ENCODE data around the gene ENGASE. TPM values are rescaled to one million over a fixed set of nuclear protein-coding genes. Genes with fewer than 3 reads are reported as not detected.

The ENGASE gene
- total and polyA plus RNA-seq, 2 donors (not counting 1 experiment from before 2014, with no cell fraction given) = 92.1 to 122 TPM

GRCh38 chr17:79094261-79094660, 19.6 kb downstream of the ENGASE start:
- Mint-ChIP-seq H3K4me1 (peaks cover 4% of the 10 kb centered on the region), H3K4me3 (no peak overlapping the region), H3K27ac (no peak overlapping the region), H3K9me3 (ENCODE audit: insufficient read depth) (no peaks in the 10 kb centered on the region), H3K27me3 (peaks cover 28% of the 10 kb centered on the region)
- Histone ChIP-seq H3K36me3 (replicated peaks in 1 of 2; ENCODE audit: control extremely low read depth in 1 of 2, control insufficient read depth in 1 of 2, extremely low read depth in 1 of 2, insufficient read depth in 2 of 2, low read length in 1 of 2) (no peaks in the 10 kb centered on the region), H3K27ac (ENCODE audit: low read length in 2 of 2) (no peak overlapping the region), H3K79me2 (ENCODE audit: control insufficient read depth, insufficient read depth, low read length) (no peaks in the 10 kb centered on the region), H3K4me3 (ENCODE audit: control extremely low read depth in 1 of 5, extremely low read depth in 1 of 5, insufficient read depth in 1 of 5, low read depth in 2 of 5, low read length in 4 of 5) (no peak overlapping the region), H2AFZ (ENCODE audit: insufficient read depth, low read depth, low read length, poor library complexity, severe bottlenecking) (no peak overlapping the region), H3K27me3 (replicated peaks in 1 of 4; ENCODE audit: control extremely low read depth in 1 of 4, control insufficient read depth in 3 of 4, insufficient read depth in 4 of 4, low read length in 3 of 4) (peaks cover 0 to 38% (median 10%) of the 10 kb centered on the region in 4 experiments), H4K20me1 (ENCODE audit: control insufficient read depth, insufficient read depth, low read length, poor library complexity, severe bottlenecking) (no peaks in the 10 kb centered on the region), H3K9ac (ENCODE audit: low read length) (no peak overlapping the region), H3K4me1 (ENCODE audit: control insufficient read depth in 2 of 2, insufficient read depth in 2 of 2, low read length in 2 of 2) (peaks cover 0 to 5% of the 10 kb centered on the region in 2 donors), H3K4me2 (replicated peaks; ENCODE audit: low read depth, low read length, poor library complexity, severe bottlenecking) (no peak overlapping the region), H3K9me3 (ENCODE audit: control extremely low read depth in 1 of 3, control insufficient read depth in 2 of 3, insufficient read depth in 1 of 3, low read length in 2 of 3) (peaks cover 0 to 3% (median 0%) of the 10 kb centered on the region in 3 donors)
- no peak for TF ChIP-seq EZH2 (IDR thresholded peaks at IDR 0.05; ENCODE audit: borderline replicate concordance, insufficient read depth, low read depth, low read length, poor library complexity, severe bottlenecking)
- TF ChIP-seq CTCF (IDR thresholded peaks at IDR 0.05) = no peak
- ChIA-PET CTCF (interaction anchor here (0.9 to 2.1 kb wide), 5 partner anchors 9 to 299 kb away, joined by 3 to 7 read pairs (median 4); no protein-coding TSS in a partner anchor), POLR2A (no interaction called here)
- DNase-seq (no peak), ATAC-seq (ENCODE audit: low read depth) (no peak)
- 81% methylated on average over 5 of the region's 17 CpGs for WGBS (ENCODE audit: insufficient coverage)
- intact Hi-C loops (cut with micrococcal nuclease) = no loop called here

- 75% methylated on average over 10 of the region's 15 CpGs for WGBS (ENCODE audit: insufficient coverage)
- peaks cover 37% of the 10 kb centered on the region for H3K27me3 Mint-ChIP-seq
- no peak for TF ChIP-seq EZH2 (IDR thresholded peaks at IDR 0.05; ENCODE audit: borderline replicate concordance, insufficient read depth, low read depth, low read length, poor library complexity, severe bottlenecking)
Observed at GRCh38 chr17:79095345-79096055, 20.9 kb downstream of the ENGASE start.

More at GRCh38 chr17:79095345-79096055, 20.9 kb downstream of the ENGASE start:
- no peak overlapping the region for H3K27ac ChIP-seq (ENCODE audit: low read length in 2 of 2)
- DNase-seq = no peak
- no peak overlapping the region for H2AFZ ChIP-seq (ENCODE audit: insufficient read depth, low read depth, low read length, poor library complexity, severe bottlenecking)
- H3K36me3 ChIP-seq (replicated peaks in 1 of 2; ENCODE audit: control extremely low read depth in 1 of 2, control insufficient read depth in 1 of 2, extremely low read depth in 1 of 2, insufficient read depth in 2 of 2, low read length in 1 of 2) = no peaks in the 10 kb centered on the region
- CTCF ChIA-PET = interaction anchor here (1.1 to 1.4 kb wide), 2 partner anchors 11 to 30 kb away, joined by 4 read pairs; no protein-coding TSS in a partner anchor
- no peaks in the 10 kb centered on the region for H3K79me2 ChIP-seq (ENCODE audit: control insufficient read depth, insufficient read depth, low read length)
- H3K9me3 Mint-ChIP-seq (ENCODE audit: insufficient read depth) = no peaks in the 10 kb centered on the region
- no peak for ATAC-seq (ENCODE audit: low read depth)
- POLR2A ChIA-PET = no interaction called here
- no peak overlapping the region for H3K9ac ChIP-seq (ENCODE audit: low read length)
- H3K4me2 ChIP-seq (replicated peaks; ENCODE audit: low read depth, low read length, poor library complexity, severe bottlenecking) = no peak overlapping the region
- no peak overlapping the region for H3K4me3 Mint-ChIP-seq
- H3K27me3 ChIP-seq (replicated peaks in 1 of 4; ENCODE audit: control extremely low read depth in 1 of 4, control insufficient read depth in 3 of 4, insufficient read depth in 4 of 4, low read length in 3 of 4) = peaks cover 0 to 40% (median 10%) of the 10 kb centered on the region in 4 experiments
- intact Hi-C loops (cut with micrococcal nuclease) = no loop called here
- H4K20me1 ChIP-seq (ENCODE audit: control insufficient read depth, insufficient read depth, low read length, poor library complexity, severe bottlenecking) = no peaks in the 10 kb centered on the region
- H3K4me1 Mint-ChIP-seq = peaks cover 4% of the 10 kb centered on the region
- peaks cover 0 to 3% (median 0%) of the 10 kb centered on the region in 3 donors for H3K9me3 ChIP-seq (ENCODE audit: control extremely low read depth in 1 of 3, control insufficient read depth in 2 of 3, insufficient read depth in 1 of 3, low read length in 2 of 3)
- H3K4me3 ChIP-seq (ENCODE audit: control extremely low read depth in 1 of 5, extremely low read depth in 1 of 5, insufficient read depth in 1 of 5, low read depth in 2 of 5, low read length in 4 of 5) = no peak overlapping the region
- no peak overlapping the region for H3K27ac Mint-ChIP-seq
- H3K4me1 ChIP-seq (ENCODE audit: control insufficient read depth in 2 of 2, insufficient read depth in 2 of 2, low read length in 2 of 2) = peaks cover 0 to 5% of the 10 kb centered on the region in 2 donors
